HG03025 (cell line): Measurements from ENCODE around the gene CCDC6.
"Not testable (repeated sequence)": the region's sequence is repeated elsewhere in the genome, so short reads cannot be mapped to it uniquely, and the experiment has no call there.

Source experiments
- ATAC-seq: cut with Tn5 transposase; IDR thresholded peaks from one replicate; pipeline ENCODE4 v1.9.1; 2021; ENCODE audit warnings: mild to moderate bottlenecking, moderate library complexity; ENCODE audit not compliant: unreplicated experiment, low FRiP score

The CCDC6 gene

DNA sequence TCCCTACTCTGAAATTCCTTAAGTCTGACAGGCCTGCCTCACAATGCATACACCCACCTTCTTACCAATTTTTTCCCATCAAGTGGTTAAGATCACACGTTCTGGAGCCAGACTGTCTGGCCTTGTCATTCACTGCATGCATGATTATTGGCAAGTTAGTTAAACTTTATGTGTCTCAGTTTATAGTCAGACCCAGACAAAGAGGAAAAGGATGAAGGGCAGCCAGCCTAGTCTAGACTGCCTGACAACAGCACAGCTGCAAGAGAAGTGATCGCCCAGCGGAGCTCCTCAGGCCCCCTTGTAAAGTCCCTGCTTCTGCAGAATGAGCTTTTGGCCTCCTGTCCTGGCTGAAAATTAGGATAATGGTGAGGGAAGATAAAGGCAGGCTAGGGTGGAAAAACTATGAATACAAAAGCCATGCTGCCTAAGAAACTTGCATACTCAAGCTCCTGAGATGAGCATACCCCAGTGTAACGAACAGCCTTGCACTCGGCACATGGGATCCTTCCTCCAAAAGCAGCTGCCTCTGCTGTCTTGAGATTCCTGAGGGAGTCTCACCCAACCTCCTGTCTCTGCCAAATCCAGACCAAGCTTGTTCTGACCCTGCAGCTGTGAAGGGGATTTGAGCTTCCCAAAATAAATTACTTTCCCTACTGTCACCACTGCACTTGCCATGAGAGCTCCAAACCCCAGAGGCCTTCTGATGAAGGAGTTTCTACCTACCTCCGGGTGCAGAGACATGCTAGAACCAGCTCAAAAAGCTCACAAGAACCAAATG is 126.4 kb downstream of the CCDC6 start:
- ATAC-seq = no peak

DNA sequence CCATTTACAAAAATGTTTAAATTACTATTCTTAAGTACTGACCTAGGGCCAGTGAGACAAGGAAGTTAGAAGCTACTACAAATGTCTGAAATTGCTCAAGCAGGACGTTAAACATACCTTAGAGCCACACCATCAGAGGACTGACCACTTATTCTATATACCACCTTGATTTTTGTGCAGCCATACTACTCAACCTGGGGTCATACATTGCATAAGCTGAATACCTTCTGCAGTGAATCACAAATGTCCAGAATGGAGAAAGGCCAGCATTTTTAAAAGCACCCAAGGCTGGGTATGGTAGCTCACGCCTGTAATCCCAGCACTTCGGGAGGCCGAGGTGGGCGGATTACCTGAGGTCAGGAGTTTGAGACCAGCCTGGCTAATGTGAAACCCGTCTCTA is 131.9 kb downstream of the CCDC6 start:
- ATAC-seq = no peak

DNA sequence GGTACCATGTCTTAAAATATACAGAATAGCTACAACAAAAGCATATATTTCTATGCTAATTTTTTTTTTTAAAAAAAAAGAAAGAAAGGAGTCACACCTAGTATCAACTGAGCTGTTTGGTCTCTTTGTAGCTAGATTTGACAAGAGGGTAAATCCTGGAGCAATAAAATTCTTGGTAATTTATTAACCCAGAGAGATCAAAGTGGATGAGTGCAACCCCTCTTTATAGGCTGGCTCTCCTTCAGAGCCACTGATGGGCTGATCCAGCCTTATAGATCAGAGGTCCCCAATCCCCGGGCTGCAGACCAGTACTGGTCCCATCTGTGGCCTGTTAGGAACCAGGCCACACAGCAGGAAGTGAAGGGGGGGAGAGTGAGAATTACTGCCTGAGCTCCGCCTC is 133.3 kb downstream of the CCDC6 start:
- ATAC-seq = no peak

DNA sequence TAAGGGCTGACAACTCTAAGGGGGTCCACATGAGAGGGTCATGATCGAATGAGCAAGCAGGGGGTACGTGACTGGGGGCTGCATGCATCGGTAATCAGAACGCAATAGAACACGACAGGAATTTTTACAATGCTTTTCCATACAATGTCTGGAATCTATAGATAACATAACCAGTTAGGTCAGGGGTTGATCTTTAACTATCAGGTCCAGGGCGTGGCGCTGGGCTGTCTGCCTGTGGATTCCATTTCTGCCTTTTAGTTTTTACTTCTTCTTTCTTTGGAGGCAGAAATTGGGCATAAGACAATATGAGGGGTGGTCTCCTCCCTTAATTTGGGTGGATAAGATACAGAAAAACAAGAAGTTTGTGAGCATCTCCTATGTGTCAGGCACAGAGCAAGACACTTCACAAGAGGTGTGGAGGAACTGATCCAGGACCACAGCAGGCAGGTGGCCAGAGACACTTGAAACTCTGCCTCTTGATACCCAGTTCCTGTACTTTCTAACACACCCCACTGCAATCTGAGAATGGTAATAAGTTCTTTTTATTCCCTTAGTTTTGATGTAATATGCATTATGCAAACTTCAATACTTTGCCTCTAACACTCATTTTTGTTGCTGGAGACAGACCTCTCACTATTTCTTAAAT is 135.1 kb downstream of the CCDC6 start:
- no peak for ATAC-seq

DNA sequence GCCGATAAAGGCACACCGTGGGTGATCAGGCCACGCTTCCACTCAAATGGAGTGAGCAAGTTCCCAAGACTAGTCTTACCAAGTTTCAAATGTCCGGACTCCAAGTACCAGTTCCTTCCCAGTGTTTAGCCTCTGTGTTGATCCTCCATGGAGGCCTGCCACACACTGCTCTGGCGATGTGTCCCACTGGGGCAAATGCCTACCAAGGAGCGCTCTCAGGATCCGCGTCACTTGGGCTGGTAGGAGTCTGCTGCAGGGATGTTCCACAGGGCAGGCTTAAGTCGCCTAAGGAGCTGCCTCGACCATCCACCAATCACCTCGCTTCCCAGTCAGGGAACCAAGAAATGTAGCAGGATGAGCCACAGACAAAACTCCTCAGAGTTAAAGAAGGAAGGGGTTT is 135.7 kb downstream of the CCDC6 start:
- ATAC-seq = no peak

DNA sequence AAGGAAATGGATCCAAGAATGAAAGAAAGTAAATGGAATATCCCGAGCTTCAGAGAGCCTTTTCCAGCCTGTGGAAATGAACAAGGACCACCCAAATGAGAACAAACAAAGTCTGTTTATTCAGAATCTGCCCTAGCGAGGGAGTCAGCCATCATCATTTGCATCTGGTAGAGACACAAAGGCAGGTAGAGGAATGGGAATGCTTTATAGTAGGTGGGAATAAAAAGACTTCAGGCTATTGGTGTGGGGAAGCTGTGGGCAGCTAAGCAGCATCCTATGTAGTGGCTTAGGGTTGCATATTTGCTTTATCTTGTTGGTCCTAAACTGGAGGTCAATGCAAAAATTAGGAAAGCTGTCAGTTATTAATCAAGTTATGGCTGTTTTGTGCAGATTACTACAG is 143.9 kb downstream of the CCDC6 start:
- no peak for ATAC-seq

DNA sequence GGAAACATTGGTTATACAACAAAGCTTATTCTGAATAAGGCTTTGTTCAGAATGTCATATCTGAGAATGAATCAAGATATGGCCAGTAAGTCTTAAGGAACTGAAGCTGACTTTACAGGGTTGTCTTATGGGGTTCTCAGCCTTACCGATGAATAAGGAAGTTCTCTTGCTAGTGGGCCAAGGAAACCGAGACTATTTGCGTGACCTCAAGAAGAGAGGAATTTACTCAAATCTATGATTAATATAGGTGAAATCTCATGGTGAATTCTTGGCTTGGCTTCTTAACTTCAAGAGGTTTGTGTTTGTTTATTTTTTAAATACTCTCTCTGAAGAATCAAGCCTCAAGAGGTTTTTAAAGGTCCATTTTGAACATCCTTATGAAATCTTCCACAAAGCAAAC is 148.4 kb downstream of the CCDC6 start:
- ATAC-seq = no peak

DNA sequence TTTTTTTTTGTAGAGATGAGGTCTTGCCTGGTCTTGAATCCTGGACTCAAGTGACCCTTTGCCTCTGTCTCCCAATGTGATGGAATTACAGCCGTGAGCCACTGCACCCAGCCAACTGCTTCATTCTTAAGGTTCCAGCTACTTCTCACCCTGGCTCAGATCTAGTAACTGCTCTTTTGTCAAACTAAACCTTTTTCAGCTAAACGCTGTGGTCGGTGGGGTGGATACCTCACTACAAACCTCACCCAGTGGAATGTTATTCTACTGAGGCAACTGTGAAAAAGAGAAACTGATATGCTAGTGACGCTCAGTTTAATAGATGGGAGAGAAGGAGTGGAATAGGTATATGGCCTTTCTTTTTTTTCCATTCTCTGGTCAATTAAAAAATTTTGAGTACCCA is 151.4 kb downstream of the CCDC6 start:
- no peak for ATAC-seq

DNA sequence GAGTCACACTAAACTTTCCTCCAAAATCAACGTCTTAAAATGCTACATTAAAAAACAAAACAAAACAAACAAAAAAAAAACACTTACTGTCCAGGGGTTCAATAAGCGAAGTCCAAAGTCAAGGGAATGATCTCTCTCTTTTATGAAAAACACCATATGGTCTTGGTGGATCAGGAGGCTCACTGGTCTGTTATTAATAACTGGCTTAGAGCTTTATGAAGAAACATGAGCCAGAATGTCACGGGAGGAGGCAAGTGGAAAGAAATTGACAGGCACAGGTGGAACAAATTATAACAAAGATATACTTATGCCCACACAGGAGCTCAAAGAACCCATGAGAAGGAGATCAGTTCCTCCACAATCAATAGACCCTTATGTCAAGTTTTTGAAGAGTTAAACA is 153.1 kb downstream of the CCDC6 start, which contains the start of gene MRLN:
TSS of gene MRLN (minus strand) at position 189 of the 400 bp plus-strand sequence.
- no peak for ATAC-seq

DNA sequence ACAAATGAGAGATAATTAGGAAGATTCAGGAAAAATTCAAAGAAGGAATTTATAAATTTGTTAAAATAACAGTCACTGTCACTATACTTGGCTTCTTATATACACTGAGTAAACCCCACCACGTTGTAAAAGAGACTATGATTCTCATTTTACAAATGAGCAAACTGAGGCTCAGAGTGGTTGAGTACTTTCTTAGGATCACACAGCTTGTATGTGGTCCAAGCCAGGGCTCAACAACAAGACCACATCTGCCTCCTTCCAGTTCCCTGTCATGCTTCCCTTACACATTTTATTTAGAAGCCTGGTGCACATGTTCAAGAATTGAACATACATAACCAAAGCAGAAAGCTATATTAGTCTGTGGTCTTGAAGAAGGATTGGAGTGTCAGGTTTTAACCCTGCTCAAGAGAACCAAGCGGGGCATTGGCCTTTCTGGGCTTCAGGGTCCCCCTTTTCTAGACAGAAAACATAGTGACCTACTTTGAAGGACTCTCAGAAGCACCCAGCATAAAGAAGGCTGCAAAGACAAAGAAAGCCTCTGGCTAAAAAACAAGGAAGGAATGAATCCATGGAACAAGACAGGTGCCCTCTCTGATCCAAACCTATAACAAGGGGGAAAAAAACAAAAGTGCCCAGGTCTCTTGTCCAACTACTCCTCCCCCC is 153.9 kb downstream of the CCDC6 start:
- no peak for ATAC-seq

DNA sequence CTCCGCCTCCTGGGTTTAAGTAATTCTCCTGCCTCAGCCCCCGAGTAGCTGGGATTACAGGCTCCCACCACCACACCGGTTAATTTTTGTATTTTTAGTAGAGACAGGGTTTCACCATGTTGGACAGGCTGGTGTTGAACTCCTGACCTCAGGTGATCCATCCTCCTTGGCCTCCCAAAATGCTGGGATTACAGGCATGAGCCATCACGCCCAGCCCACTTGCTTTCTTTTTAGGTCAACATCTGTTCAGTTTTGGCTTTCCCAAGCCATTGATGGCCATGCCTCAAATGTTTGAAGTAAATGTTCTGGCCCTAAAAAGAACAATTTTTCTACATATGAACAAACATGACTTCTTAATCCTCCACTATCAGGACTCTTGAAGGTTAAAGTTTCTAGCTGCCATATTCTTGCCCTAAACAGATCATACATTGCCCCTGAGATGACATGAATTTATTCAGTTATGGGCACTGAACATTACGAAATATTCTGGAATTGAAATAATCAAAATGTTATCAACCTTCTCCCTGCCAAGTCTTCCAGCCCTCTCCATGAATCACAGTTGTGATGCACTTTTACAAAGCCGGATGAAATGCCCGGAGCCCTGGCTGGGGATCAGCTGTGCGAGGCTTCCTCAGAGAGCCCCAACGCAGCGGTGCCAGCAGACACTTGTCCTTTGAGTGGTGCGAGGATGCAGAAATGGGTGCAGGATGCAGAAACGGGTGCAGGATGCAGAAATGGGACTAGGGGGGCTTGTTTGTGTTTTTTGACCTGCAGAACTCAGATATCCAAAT is 156.0 kb downstream of the CCDC6 start:
- ATAC-seq = no peak

DNA sequence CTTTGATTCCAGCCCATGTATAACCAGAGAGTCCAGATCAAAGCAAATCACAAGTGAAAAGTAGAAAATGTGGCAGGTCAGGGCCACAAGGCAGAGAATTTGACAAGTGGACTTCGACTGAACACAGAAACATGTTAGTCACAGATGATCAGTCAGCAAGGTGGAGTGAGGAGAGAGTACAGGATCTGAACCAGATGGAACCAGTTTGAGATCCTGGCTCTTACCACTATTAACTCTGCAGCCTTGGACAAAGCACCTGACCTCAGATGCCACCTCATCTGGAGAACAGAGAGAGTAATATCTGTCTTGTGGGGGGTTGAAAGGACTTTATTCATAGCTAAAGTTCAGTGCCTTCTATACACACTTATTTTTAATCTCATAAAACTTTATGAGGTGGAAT is 157.5 kb downstream of the CCDC6 start:
- no peak for ATAC-seq

DNA sequence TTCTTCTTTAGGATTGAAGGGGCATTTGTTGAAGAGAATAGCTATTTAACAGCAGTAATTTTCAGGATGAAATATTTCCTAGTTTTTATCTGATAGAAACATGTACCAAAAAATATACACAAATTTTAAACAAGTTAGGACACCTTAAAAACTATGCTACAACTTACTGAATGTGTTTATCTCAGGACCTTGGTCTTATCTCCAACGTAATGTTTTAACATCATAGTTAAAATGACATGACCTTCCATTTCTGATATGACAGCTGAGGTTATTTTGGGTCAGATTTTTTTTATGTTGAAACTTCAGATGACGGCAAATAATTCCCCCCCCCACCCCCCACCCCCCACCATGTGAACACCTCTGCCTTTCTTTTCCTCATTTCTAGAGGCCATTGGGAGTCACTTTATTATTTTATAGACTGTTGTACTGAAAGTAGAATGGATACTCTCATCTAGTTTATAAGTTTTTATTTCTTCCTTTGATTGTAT is 161.1 kb downstream of the CCDC6 start:
- no peak for ATAC-seq

DNA sequence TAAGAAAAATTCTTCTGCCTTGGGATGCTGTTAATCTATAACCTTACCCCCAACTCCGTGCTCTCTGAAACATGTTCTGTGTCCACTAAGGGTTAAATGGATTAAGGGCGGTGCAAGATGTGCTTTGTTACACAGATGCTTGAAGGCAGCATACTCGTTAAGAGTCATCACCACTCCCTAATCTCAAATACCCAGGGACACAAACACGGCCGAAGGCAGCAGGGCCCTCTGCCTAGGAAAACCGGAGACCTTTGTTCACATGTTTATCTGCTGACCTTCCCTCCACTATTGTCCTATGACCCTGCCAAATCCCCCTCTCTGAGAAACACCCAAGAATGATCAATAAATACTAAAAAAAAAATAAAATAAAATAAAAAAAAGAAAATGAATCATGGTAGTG is 161.6 kb downstream of the CCDC6 start:
- ATAC-seq = not testable (repeated sequence)

DNA sequence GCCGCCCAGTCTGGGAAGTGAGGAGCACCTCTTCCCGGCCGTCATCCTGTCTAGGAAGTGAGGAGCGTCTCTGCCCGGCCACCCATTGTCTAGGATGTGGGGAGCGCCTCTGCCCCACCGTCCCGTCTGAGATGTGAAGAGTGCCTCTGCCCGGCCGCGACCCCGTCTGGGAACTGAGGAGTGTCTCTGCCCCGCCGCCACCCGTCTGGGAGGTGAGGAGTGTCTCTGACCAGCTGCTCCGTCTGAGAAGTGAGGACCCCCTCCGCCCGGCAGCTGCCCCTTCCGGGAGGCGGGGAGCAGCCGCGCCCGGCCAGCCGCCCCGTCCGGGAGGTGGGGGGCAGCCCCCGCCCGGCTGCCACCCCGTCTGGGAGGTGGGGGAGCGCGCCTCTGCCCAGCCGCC is 162.2 kb downstream of the CCDC6 start:
- ATAC-seq = not testable (repeated sequence)

DNA sequence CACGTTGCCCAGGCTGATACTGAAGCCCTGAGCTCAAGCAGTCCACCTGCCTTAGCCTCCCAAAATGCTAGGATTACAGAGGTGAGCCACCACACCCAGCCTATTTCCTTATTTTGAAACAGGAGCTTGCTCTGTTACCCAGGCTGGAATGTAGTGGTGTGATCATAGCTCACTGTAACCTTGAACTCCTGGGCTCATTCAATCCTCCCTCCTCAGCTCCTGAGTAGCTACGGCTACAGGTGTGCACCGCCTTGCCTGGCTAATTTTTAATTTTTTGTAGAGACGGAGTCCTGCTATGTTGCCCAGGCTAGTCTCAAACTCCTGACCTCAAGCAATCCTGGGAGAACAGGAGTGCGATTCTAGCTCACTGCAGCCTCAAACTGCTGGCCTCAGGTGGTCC is 164.8 kb downstream of the CCDC6 start:
- ATAC-seq = no peak

DNA sequence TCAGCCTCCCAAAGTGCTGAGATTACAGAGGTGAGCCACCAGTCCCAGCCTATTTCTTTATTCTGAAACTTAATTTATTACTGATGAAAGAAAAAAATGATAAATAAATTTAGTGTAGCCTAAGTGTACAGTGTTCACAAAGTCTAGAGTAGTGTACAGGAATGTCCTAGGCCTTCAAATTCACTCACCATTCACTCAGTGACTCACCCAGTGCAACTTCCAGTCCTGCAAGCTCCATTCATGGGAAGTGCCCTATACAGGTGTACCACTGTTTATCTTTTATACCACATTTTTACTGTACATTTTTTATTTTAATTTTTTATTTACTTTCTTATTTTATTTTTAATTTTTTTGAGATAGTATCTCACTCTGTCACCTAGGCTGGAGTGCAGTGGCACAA is 165.3 kb downstream of the CCDC6 start:
- ATAC-seq = no peak
